Endothelial cell (in vitro differentiated cells): ENCODE measurements around the gene CHPT1. TPM values are rescaled to one million over a fixed set of nuclear protein-coding genes. Genes with fewer than 3 reads are reported as not detected.
"Not testable (repeated sequence)": the region's sequence is repeated elsewhere in the genome, so short reads cannot be mapped to it uniquely, and the experiment has no call there.

Source experiments
- DNase-seq: peaks from one replicate; pipeline ENCODE4 v3.0.0; 2021; ENCODE audit warnings: low spot score
- H3K27ac Mint-ChIP-seq: one replicate; pipeline ENCODE4 v1.8.0; 2021; ENCODE audit warnings: mixed read lengths, inconsistent platforms; ENCODE audit not compliant: unreplicated experiment
- H3K27me3 Mint-ChIP-seq: one replicate; pipeline ENCODE4 v1.8.0; 2021; ENCODE audit warnings: mild to moderate bottlenecking, moderate library complexity, mixed read lengths, inconsistent platforms; ENCODE audit not compliant: unreplicated experiment
- H3K36me3 Mint-ChIP-seq: one replicate; pipeline ENCODE4 v1.8.0; 2021; ENCODE audit warnings: mild to moderate bottlenecking, low read depth, mixed read lengths, inconsistent platforms; ENCODE audit not compliant: unreplicated experiment
- H3K4me1 Mint-ChIP-seq: one replicate; pipeline ENCODE4 v1.8.0; 2021; ENCODE audit warnings: mild to moderate bottlenecking, mixed read lengths, inconsistent platforms; ENCODE audit not compliant: unreplicated experiment
- H3K4me3 Mint-ChIP-seq: one replicate; pipeline ENCODE4 v1.8.0; 2021; ENCODE audit warnings: mild to moderate bottlenecking, mixed read lengths, inconsistent platforms; ENCODE audit not compliant: unreplicated experiment
- H3K9me3 Mint-ChIP-seq: one replicate; pipeline ENCODE4 v1.8.0; 2021; ENCODE audit warnings: mixed read lengths, inconsistent platforms; ENCODE audit not compliant: unreplicated experiment
- CTCF ChIP-seq: fragments of 200-600 bp; sonication (generic); IDR thresholded peaks from one replicate; pipeline ENCODE4 v1.5.0; 2021; ENCODE audit warnings: antibody characterized with exemption; ENCODE audit not compliant: unreplicated experiment
- total RNA-seq: library from RNA; stranded (reverse); fragmentation: NEBNext Ultra II Directional; extraction: Animal tissue kit (Norgen Biotek cat#: 25700); gene quantifications from one replicate; pipeline ENCODE4 v1.2.1, GENCODE V29; 2021; ENCODE audit not compliant: unreplicated experiment

Gene CHPT1
- total RNA-seq, 1 donor from 2014 or later = 6.2 TPM

GRCh38 chr12:101732318-101732717 lies 34.9 kb downstream of the CHPT1 start:
- no peak for TF ChIP-seq CTCF
- no peaks in the 10 kb centered on the region for H3K9me3 Mint-ChIP-seq
- H3K36me3 Mint-ChIP-seq = no peaks in the 10 kb centered on the region
- no peak for DNase-seq
- no peak overlapping the region for H3K27ac Mint-ChIP-seq
- H3K27me3 Mint-ChIP-seq = no peaks in the 10 kb centered on the region
- H3K4me1 Mint-ChIP-seq = no peaks in the 10 kb centered on the region
- H3K4me3 Mint-ChIP-seq = no peak overlapping the region

GRCh38 chr12:101733166-101733565 lies 35.7 kb downstream of the CHPT1 start:
- H3K27ac Mint-ChIP-seq = no peak overlapping the region
- TF ChIP-seq CTCF = no peak

GRCh38 chr12:101734482-101734881 lies 37.0 kb downstream of the CHPT1 start:
- not testable (repeated sequence) for H3K27ac Mint-ChIP-seq, H3K4me1 Mint-ChIP-seq, DNase-seq, H3K27me3 Mint-ChIP-seq, H3K9me3 Mint-ChIP-seq, H3K36me3 Mint-ChIP-seq, H3K4me3 Mint-ChIP-seq

More at GRCh38 chr12:101733166-101733565, 35.7 kb downstream of the CHPT1 start:
- Mint-ChIP-seq H3K4me3 (no peak overlapping the region), H3K27me3 (no peaks in the 10 kb centered on the region), H3K36me3 (no peaks in the 10 kb centered on the region), H3K4me1 (no peaks in the 10 kb centered on the region), H3K9me3 (no peaks in the 10 kb centered on the region)
- no peak for DNase-seq

GRCh38 chr12:101737476-101737875 lies 40.0 kb downstream of the CHPT1 start:
- no peaks in the 10 kb centered on the region for H3K36me3 Mint-ChIP-seq
- H3K4me3 Mint-ChIP-seq = no peak overlapping the region
- H3K27me3 Mint-ChIP-seq = peaks cover 1% of the 10 kb centered on the region
- H3K4me1 Mint-ChIP-seq = no peaks in the 10 kb centered on the region
- no peak for TF ChIP-seq CTCF
- no peak for DNase-seq
- H3K9me3 Mint-ChIP-seq = no peaks in the 10 kb centered on the region
- H3K27ac Mint-ChIP-seq = no peak overlapping the region

GRCh38 chr12:101738920-101739665 lies 41.7 kb downstream of the CHPT1 start, which contains the start of gene SYCP3:
Gene SYCP3 (minus strand): TSS chr12:101739462. CDS start chr12:101737935, 1,527 bp downstream.
- no peak within 1 kb of the TSS for H3K27ac Mint-ChIP-seq
- H3K36me3 Mint-ChIP-seq = no peaks in the 10 kb centered on the region
- DNase-seq = no peak
- no peak within 1 kb of the TSS for H3K4me3 Mint-ChIP-seq
- TF ChIP-seq CTCF = no peak
- peaks cover 1% of the 10 kb centered on the region for H3K27me3 Mint-ChIP-seq
- H3K9me3 Mint-ChIP-seq = no peaks in the 10 kb centered on the region
- H3K4me1 Mint-ChIP-seq = no peaks in the 10 kb centered on the region
